Measurements from ENCODE around the gene TMEM82. TPM values are rescaled to one million over a fixed set of nuclear protein-coding genes. Genes with fewer than 3 reads are reported as not detected.

TMEM82 gene
- total RNA-seq, 6 experiments from 2014 or later, result not detected

GRCh38 chr1:15730423-15730822, 11.9 kb upstream of the TMEM82 start:
- TF ChIP-seq CTCF (IDR thresholded peaks at IDR 0.05), result no peak
- H3K36me3 Mint-ChIP-seq (ENCODE audit: low read depth), result peaks cover 12% of the 10 kb centered on the region; the same call in 1 of the 2 replicates
- H3K27me3 Mint-ChIP-seq (ENCODE audit: insufficient read depth), result peaks cover 2% of the 10 kb centered on the region; the same call in 1 of the 2 replicates
- no peak overlapping the region for H3K27ac Mint-ChIP-seq
- no peaks in the 10 kb centered on the region for H3K9me3 Mint-ChIP-seq
- peaks cover 7% of the 10 kb centered on the region for H3K4me1 Mint-ChIP-seq (ENCODE audit: low read depth)
- H3K4me3 Mint-ChIP-seq, result no peak overlapping the region
- no peak for DNase-seq

GRCh38 chr1:15730936-15731335, 11.4 kb upstream of the TMEM82 start:
- peaks cover 2% of the 10 kb centered on the region; the same call in 1 of the 2 replicates for H3K27me3 Mint-ChIP-seq (ENCODE audit: insufficient read depth)
- H3K9me3 Mint-ChIP-seq, result no peaks in the 10 kb centered on the region
- H3K36me3 Mint-ChIP-seq (ENCODE audit: low read depth), result peaks cover 12% of the 10 kb centered on the region; the same call in 1 of the 2 replicates

DNA sequence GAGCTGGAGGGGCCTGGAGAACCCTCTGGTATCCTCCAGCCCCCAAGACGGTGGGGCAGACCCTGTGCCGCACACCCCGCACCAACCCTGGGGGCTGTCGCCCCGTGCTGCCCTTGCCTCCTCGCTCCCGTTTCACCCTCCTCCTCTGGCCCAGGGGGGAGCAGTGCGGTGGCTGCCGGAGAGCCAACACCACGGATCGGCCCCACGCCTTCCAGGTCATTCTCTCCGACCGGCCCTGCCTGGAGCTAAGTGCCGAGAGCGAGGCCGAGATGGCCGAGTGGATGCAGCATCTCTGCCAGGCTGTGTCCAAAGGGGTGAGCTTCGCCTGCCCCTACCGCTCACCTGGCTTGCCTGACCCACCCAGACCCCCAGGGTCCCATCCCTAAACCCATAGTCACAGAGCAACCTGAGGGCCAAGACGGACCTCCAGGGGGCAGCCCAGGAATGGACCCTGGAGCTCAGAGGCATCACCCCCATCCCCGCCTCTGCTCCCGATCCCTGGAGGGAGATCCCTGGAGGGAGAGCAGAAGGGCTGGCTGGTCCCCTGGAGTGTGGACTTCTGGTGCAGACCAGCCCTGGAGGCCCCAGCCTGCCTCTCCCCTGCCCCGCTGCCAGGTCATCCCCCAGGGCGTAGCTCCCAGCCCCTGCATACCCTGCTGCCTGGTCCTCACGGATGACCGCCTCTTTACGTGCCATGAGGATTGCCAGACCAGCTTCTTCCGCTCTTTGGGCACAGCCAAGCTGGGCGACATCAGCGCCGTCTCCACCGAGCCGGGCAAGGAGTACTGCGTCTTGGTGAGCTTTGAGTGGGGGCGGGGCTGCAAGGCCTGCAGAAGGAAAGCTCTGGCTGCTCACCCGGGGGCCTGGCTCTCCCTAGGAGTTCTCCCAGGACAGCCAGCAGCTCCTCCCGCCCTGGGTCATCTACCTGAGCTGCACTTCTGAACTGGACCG, 10.3 kb upstream of the TMEM82 start:
- Mint-ChIP-seq H3K4me3 (no peak overlapping the region), H3K9me3 (no peaks in the 10 kb centered on the region), H3K4me1 (ENCODE audit: low read depth) (no peaks in the 10 kb centered on the region), H3K36me3 (ENCODE audit: low read depth) (peaks cover 8% of the 10 kb centered on the region; the same call in 1 of the 2 replicates), H3K27ac (no peak overlapping the region), H3K27me3 (ENCODE audit: insufficient read depth) (peaks cover 1% of the 10 kb centered on the region)
- TF ChIP-seq CTCF (IDR thresholded peaks at IDR 0.05), result peak; percentile 13; the same call in 1 of the 2 replicates
- no peak for DNase-seq

More at GRCh38 chr1:15730936-15731335, 11.4 kb upstream of the TMEM82 start:
- Mint-ChIP-seq H3K27ac (no peak overlapping the region), H3K4me3 (no peak overlapping the region), H3K4me1 (ENCODE audit: low read depth) (peaks cover 5% of the 10 kb centered on the region)
- no peak for TF ChIP-seq CTCF (IDR thresholded peaks at IDR 0.05)
- DNase-seq, result no peak

GRCh38 chr1:15732686-15733081, 9.6 kb upstream of the TMEM82 start:
- DNase-seq, result no peak
- no peaks in the 10 kb centered on the region for H3K9me3 Mint-ChIP-seq
- no peaks in the 10 kb centered on the region for H3K4me1 Mint-ChIP-seq (ENCODE audit: low read depth)
- no peak for TF ChIP-seq CTCF (IDR thresholded peaks at IDR 0.05)
- no peak overlapping the region for H3K27ac Mint-ChIP-seq
- H3K27me3 Mint-ChIP-seq (ENCODE audit: insufficient read depth), result peaks cover under 1% of the 10 kb centered on the region
- no peak overlapping the region for H3K4me3 Mint-ChIP-seq
- H3K36me3 Mint-ChIP-seq (ENCODE audit: low read depth), result peaks cover 3% of the 10 kb centered on the region; the same call in 1 of the 2 replicates

DNA sequence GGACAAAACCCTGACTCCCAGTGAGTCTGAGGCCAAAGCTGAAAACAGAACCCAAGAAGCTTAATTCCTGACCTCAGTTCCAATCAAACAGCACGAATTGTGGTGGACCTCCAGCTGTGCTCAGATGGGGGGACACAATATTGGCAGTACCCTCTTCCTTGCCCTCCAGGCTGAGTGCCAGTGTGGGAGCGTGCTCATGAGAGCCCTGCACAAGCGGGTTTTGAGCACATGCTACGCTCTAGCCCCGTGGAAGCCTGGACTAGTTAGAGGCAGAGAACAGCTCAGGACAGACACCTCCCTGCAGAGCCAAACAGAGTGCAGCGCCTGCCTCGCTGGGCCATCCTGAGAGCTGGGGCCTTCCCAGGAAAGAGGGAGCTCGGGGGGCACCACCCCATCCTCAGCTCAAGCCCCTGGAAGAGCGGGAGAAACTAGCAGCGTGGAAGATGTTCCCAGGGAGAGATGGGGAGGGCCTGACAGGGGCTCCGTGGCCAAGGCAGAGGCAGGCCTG, 9.0 kb upstream of the TMEM82 start:
- no peak for DNase-seq
- no peaks in the 10 kb centered on the region for H3K4me1 Mint-ChIP-seq (ENCODE audit: low read depth)
- TF ChIP-seq CTCF (IDR thresholded peaks at IDR 0.05), result no peak
- H3K9me3 Mint-ChIP-seq, result no peaks in the 10 kb centered on the region
- H3K36me3 Mint-ChIP-seq (ENCODE audit: low read depth), result no peaks in the 10 kb centered on the region
- no peak overlapping the region for H3K27ac Mint-ChIP-seq
- peaks cover 1% of the 10 kb centered on the region for H3K27me3 Mint-ChIP-seq (ENCODE audit: insufficient read depth)
- H3K4me3 Mint-ChIP-seq, result no peak overlapping the region

All from HFFc6 (cell line).